Measurements from ENCODE around the gene POLG2. TPM values are rescaled to one million over a fixed set of nuclear protein-coding genes. Genes with fewer than 3 reads are reported as not detected.

POLG2 gene
- polyA plus RNA-seq, 2 of the 4 experiments (the other 2 are of a cell fraction) = 26.3 to 31.3 TPM

DNA sequence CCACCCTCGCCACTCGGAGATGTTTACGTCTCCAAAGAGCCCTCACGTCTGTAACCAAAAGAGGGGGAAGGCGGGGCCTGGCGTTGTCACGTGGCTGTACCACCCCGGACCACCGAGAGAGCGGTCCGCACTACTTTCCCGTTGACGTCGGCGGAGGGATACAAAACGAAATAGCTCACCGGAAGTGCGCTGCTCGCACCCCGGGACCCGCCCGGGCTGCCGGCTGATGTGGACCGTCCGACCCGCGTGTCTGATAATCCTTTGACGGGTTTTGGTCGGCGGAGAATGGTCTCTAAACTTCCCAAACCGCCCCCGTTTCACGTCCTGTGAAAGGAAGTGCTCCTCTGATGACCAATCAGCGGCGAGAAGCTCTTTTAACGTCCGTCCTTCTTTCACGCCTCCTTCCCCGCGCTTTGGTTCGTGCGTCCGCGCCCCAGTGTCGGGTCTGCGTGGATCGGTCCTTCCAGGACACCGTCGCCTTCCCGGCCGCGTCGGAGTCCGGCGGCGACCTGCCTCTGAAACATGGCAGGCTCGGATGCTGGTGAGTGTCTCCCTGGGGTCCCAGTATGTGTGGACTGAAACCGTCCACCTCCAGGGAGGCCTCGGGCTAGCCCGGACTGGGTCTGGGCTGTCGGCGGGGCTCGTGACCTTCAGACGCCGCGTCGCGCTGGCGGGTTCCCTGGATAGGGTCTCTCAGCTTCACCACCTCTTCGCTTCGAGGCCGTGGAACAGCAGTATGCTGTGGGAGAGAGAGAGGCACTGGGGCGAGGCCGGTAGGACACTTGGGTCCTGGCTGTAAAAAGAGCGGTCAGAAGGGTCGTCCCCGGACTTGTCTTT lies 9.9 kb upstream of the POLG2 start, which contains the start of gene CEP95 (continued):
- peak; percentile 89 for TF ChIP-seq USF2 (IDR thresholded peaks at IDR 0.05)
- TF ChIP-seq GATA3 (IDR thresholded peaks at IDR 0.05; ENCODE audit: borderline replicate concordance) = 0 out of 2 replicates have a peak, but pooled peaks have one; percentile 16
- no peak for TF ChIP-seq ZC3H11A (IDR thresholded peaks at IDR 0.05)
- TF ChIP-seq EHF (CRISPR knock-in tag; IDR thresholded peaks at IDR 0.05) = 0 out of 2 replicates have a peak, but pooled peaks have one; percentile 60
- TF ChIP-seq RAD21 (conservative IDR thresholded peaks at IDR 0.05 in 1 of 2, IDR thresholded peaks at IDR 0.05 in 1 of 2) = no peak
- no peak for TF ChIP-seq ATOH8 (CRISPR knock-in tag; IDR thresholded peaks at IDR 0.05; ENCODE audit: low read depth)
- no peak for TF ChIP-seq KDM1A (IDR thresholded peaks at IDR 0.05; ENCODE audit: low read depth)
- peak; percentile 89 for TF ChIP-seq ELK1 (IDR thresholded peaks at IDR 0.05; ENCODE audit: low read depth, low read length)
- no peak for TF ChIP-seq ZFP36 (IDR thresholded peaks at IDR 0.05; ENCODE audit: borderline replicate concordance, partially characterized antibody)
- no peak for TF ChIP-seq JUNB (IDR thresholded peaks at IDR 0.05)
- TF ChIP-seq NFE2L2 (conservative IDR thresholded peaks at IDR 0.05; ENCODE audit: low read length) = no peak
- TF ChIP-seq HES2 (IDR thresholded peaks at IDR 0.05) = no peak
- no peak for TF ChIP-seq MAFK (IDR thresholded peaks at IDR 0.05; ENCODE audit: partially characterized antibody)
- TF ChIP-seq REST (IDR thresholded peaks at IDR 0.05) = peak; percentile 14; the same call in 1 of the 2 replicates
- TF ChIP-seq HEYL (CRISPR knock-in tag; IDR thresholded peaks at IDR 0.05) = no peak
- TF ChIP-seq CHD2 (IDR thresholded peaks at IDR 0.05; ENCODE audit: low read length, partially characterized antibody) = peak; percentile 77
- no peak for TF ChIP-seq SMC3 (IDR thresholded peaks at IDR 0.05)
- TF ChIP-seq EP300 (IDR thresholded peaks at IDR 0.05) = no peak; a peak in 1 of 5 replicates
- peak; percentile 94 for TF ChIP-seq MAX (IDR thresholded peaks at IDR 0.05)
- TF ChIP-seq HOXA7 (CRISPR knock-in tag; IDR thresholded peaks at IDR 0.05) = no peak
- peak; percentile 73; the same call in 1 of the 2 replicates for TF ChIP-seq RFX5 (IDR thresholded peaks at IDR 0.05)
- TF ChIP-seq MAZ (IDR thresholded peaks at IDR 0.05; ENCODE audit: borderline replicate concordance, low read depth, low read length) = no peak
- no peak for TF ChIP-seq FOSB (CRISPR knock-in tag; IDR thresholded peaks at IDR 0.05)
